CD4-positive, CD25-positive, alpha-beta regulatory T cell (primary cell): Measurements from ENCODE around the gene TWF2. TPM values are rescaled to one million over a fixed set of nuclear protein-coding genes. Genes with fewer than 3 reads are reported as not detected.

Experiments
- ATAC-seq, 2 donors: fragments of 150-1000 bp; cut with Tn5 transposase; one replicate each; pipeline ENCODE4 v1.10.0; 2021; ENCODE audit warnings: low read depth in 2 of 2, moderate number of reproducible peaks in 2 of 2, moderate library complexity in 1 of 2
- DNase-seq, 3 donors: peaks; one replicate each; pipeline versions ENCODE4 v3.0.0 to v3.0.0-alpha.2; 2012 to 2022; ENCODE audit warnings: mixed read lengths in 1 of 3
- H3K27ac ChIP-seq: one replicate; pipeline ENCODE4 v1.7.0; 2013; ENCODE audit warnings: mild to moderate bottlenecking, low read length; ENCODE audit not compliant: insufficient read depth, poor library complexity, severe bottlenecking
- H3K27me3 ChIP-seq: one replicate; pipeline ENCODE4 v1.7.0; 2013; ENCODE audit warnings: low read length; ENCODE audit not compliant: control insufficient read depth, insufficient read depth
- H3K36me3 ChIP-seq: one replicate; pipeline ENCODE4 v1.7.0; 2013; ENCODE audit warnings: mild to moderate bottlenecking, low read length, moderate library complexity; ENCODE audit not compliant: control insufficient read depth, insufficient read depth
- H3K4me1 ChIP-seq: 2 replicates; pipeline ENCODE4 v1.7.0; 2013; ENCODE audit warnings: mild to moderate bottlenecking, low read length; ENCODE audit not compliant: insufficient read depth, control insufficient read depth, poor library complexity, severe bottlenecking
- H3K4me3 ChIP-seq: one replicate; pipeline ENCODE4 v1.7.0; 2013; ENCODE audit warnings: low read depth, mild to moderate bottlenecking, low read length, moderate library complexity
- H3K9me3 ChIP-seq, 2 experiments: 1 replicate in 1 of 2; 2 replicates in 1 of 2; pipeline ENCODE4 v1.7.0; 2013; ENCODE audit warnings: low read length in 2 of 2, mild to moderate bottlenecking in 1 of 2, moderate library complexity in 1 of 2; ENCODE audit not compliant: control insufficient read depth in 2 of 2
- H3K27ac Mint-ChIP-seq, 3 donors: one replicate each; pipeline ENCODE4 v1.8.0; 2020 to 2022; ENCODE audit warnings: mild to moderate bottlenecking in 3 of 3, mixed read lengths in 3 of 3, moderate library complexity in 2 of 3
- H3K27me3 Mint-ChIP-seq: one replicate; pipeline ENCODE4 v1.8.0; 2022; ENCODE audit warnings: mild to moderate bottlenecking, mixed read lengths
- H3K36me3 Mint-ChIP-seq: one replicate; pipeline ENCODE4 v1.8.0; 2020; ENCODE audit warnings: mixed read lengths
- H3K4me1 Mint-ChIP-seq, 4 donors: one replicate each; pipeline ENCODE4 v1.8.0; 2020 to 2022; ENCODE audit warnings: mixed read lengths in 4 of 4, mild to moderate bottlenecking in 1 of 4
- H3K4me3 Mint-ChIP-seq, 4 donors: one replicate each; pipeline ENCODE4 v1.8.0; 2020 to 2022; ENCODE audit warnings: mild to moderate bottlenecking in 4 of 4, mixed read lengths in 4 of 4, moderate library complexity in 3 of 4
- H3K9me3 Mint-ChIP-seq, 7 donors: one replicate each; pipeline ENCODE4 v1.8.0; 2020 to 2022; ENCODE audit warnings: mixed read lengths in 7 of 7, mild to moderate bottlenecking in 3 of 7, moderate library complexity in 2 of 7
- polyA plus RNA-seq, 4 donors: library from polyadenylated mRNA; unstranded; fragments of 300-500 nt; fragmentation: Illumina TruSeq; gene quantifications; one replicate each; pipeline ENCODE4 v1.2.3, GENCODE V29; 2021
- total RNA-seq: library from RNA; stranded (reverse); gene quantifications from one replicate; pipeline ENCODE4 v1.2.3, GENCODE V29; 2022

TWF2 gene
- total and polyA plus RNA-seq, 5 donors from 2014 or later = 62.4 to 142 (median 124) TPM

DNA sequence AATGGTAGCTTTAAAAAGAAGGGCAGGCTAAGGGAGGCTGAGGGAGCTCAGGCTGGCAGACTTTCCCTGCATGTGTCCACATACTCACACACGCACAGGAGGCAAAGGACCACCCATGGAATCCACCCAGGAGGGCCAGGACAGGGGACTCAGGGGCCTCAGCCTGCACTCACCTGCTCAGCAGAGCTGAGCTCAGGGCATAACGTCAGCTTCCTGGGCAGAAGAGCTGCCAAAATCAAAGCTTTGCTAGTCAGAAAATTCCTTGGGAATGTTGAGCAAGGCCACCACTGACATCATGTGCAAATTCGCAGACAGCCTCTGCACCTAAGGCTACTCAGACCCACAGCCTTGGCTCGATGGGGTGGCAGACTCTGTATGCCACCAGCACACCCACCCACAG lies 57.4 kb downstream of the TWF2 start:
- Histone ChIP-seq H3K4me3 (no peak overlapping the region), H3K27ac (no peak overlapping the region), H3K27me3 (no peaks in the 10 kb centered on the region), H3K9me3 (no peaks in the 10 kb centered on the region), H3K4me1 (no peaks in the 10 kb centered on the region), H3K36me3 (no peaks in the 10 kb centered on the region)
- peaks cover 0 to 2% (median 0%) of the 10 kb centered on the region in 4 donors for H3K4me1 Mint-ChIP-seq
- H3K4me3 Mint-ChIP-seq = no peak overlapping the region
- ATAC-seq (no peak), DNase-seq (no peak)
- no peaks in the 10 kb centered on the region for H3K9me3 Mint-ChIP-seq
- no peaks in the 10 kb centered on the region for H3K36me3 Mint-ChIP-seq
- no peak overlapping the region for H3K27ac Mint-ChIP-seq
- no peaks in the 10 kb centered on the region for H3K27me3 Mint-ChIP-seq

Other genes with a start within 250 kb of the TWF2 start
- gene RPL29, start 243.3 kb downstream of the TWF2 start, total RNA-seq = 1,128 TPM
- gene RPL29, start 243.3 kb downstream of the TWF2 start, polyA plus RNA-seq = 1,000 to 10,000 TPM; 1,236 to 1,661 (median 1,413) TPM
- 12.7 TPM for gene DUSP7, start 182.6 kb downstream of the TWF2 start, total RNA-seq
- gene DUSP7, start 182.6 kb downstream of the TWF2 start, polyA plus RNA-seq = 1 to 10 TPM; 3.0 to 3.7 (median 3.5) TPM
- 1.7 TPM for gene POC1A, start 84.7 kb downstream of the TWF2 start, total RNA-seq
- gene POC1A, start 84.7 kb downstream of the TWF2 start, polyA plus RNA-seq = 1 to 10 TPM; 1.3 to 3.2 (median 1.9) TPM
- 17.1 TPM for gene ALAS1, start 41.0 kb downstream of the TWF2 start, total RNA-seq
- gene ALAS1, start 41.0 kb downstream of the TWF2 start, polyA plus RNA-seq = 10 to 100 TPM; 22.4 to 41.4 (median 34.2) TPM
- gene TLR9, start 13.5 kb downstream of the TWF2 start, total RNA-seq = 0.27 TPM
- under 1 TPM in 1 of 4 donors, not detected in 3; 0.16 TPM for gene TLR9, start 13.5 kb downstream of the TWF2 start, polyA plus RNA-seq
- 80.7 TPM for gene PPM1M, start 6.6 kb upstream of the TWF2 start, total RNA-seq
- gene PPM1M, start 6.6 kb upstream of the TWF2 start, polyA plus RNA-seq = 100 to 1,000 TPM in 1 of 4 donors, 10 to 100 TPM in 3; 55.5 to 104 (median 74.9) TPM
- 116 TPM for gene WDR82, start 39.5 kb upstream of the TWF2 start, total RNA-seq
- gene WDR82, start 39.5 kb upstream of the TWF2 start, polyA plus RNA-seq = 100 to 1,000 TPM in 2 of 4 donors, 10 to 100 TPM in 2; 85.9 to 111 (median 103) TPM
- 41.8 TPM for gene GLYCTK, start 48.7 kb upstream of the TWF2 start, total RNA-seq
- gene GLYCTK, start 48.7 kb upstream of the TWF2 start, polyA plus RNA-seq = 10 to 100 TPM; 11.1 to 17.9 (median 13.1) TPM
- gene DNAH1, start 77.2 kb upstream of the TWF2 start, total RNA-seq = 59.8 TPM
- 1 to 10 TPM in 1 of 4 donors, under 1 TPM in 3; 0.39 to 1.1 (median 0.58) TPM for gene DNAH1, start 77.2 kb upstream of the TWF2 start, polyA plus RNA-seq
- 116 TPM for gene BAP1, start 170.8 kb upstream of the TWF2 start, total RNA-seq
- 10 to 100 TPM; 12.2 to 17.1 (median 15.2) TPM for gene BAP1, start 170.8 kb upstream of the TWF2 start, polyA plus RNA-seq
- 14.7 TPM for gene PHF7, start 171.5 kb upstream of the TWF2 start, total RNA-seq
- 10 to 100 TPM in 3 of 4 donors, 1 to 10 TPM in 1; 7.0 to 15.5 (median 12.7) TPM for gene PHF7, start 171.5 kb upstream of the TWF2 start, polyA plus RNA-seq
- gene SEMA3G, start 205.9 kb upstream of the TWF2 start, total RNA-seq = 33.1 TPM
- 1 to 10 TPM; 3.2 to 5.4 (median 3.6) TPM for gene SEMA3G, start 205.9 kb upstream of the TWF2 start, polyA plus RNA-seq
- gene TNNC1, start 214.9 kb upstream of the TWF2 start, total RNA-seq = 3.9 TPM
- 1 to 10 TPM in 1 of 4 donors, under 1 TPM in 3; 0.38 to 1.1 (median 0.52) TPM for gene TNNC1, start 214.9 kb upstream of the TWF2 start, polyA plus RNA-seq
- 168 TPM for gene NISCH, start 216.4 kb upstream of the TWF2 start, total RNA-seq
- 10 to 100 TPM; 12.6 to 17.4 (median 15.2) TPM for gene NISCH, start 216.4 kb upstream of the TWF2 start, polyA plus RNA-seq